GM19193 (cell line): Measurements from ENCODE around the gene RASA3.

Source experiments
- POLR2A ChIP-seq: IDR thresholded peaks from 4 replicates; pipeline ENCODE4 v1.6.1; 2011; ENCODE audit not compliant: insufficient read depth, insufficient read length; ENCODE audit errors: extremely low read depth

RASA3 gene

DNA sequence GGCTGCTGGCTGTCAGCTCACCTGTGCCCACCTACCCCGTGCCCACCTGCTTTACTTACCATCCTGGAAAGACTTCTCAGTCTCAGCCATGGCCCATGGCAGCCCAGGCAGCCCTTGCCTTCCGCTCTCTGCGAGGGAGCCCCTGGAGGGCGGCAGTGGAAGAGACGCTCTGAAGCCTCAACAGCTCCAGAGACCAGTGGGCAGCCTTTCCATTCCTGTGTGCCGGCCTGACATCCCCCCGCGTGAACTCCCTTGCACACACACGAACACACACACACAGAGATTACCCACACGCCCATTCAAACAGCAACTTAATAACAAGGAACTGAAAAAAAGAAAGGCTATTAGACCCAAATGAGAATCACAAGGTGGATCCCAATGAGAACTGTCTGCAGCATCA lies 14.2 kb upstream of the RASA3 start:
- TF ChIP-seq POLR2A, result no peak

GRCh38 chr13:114146173-114146572 lies 13.8 kb upstream of the RASA3 start:
- no peak for TF ChIP-seq POLR2A

DNA sequence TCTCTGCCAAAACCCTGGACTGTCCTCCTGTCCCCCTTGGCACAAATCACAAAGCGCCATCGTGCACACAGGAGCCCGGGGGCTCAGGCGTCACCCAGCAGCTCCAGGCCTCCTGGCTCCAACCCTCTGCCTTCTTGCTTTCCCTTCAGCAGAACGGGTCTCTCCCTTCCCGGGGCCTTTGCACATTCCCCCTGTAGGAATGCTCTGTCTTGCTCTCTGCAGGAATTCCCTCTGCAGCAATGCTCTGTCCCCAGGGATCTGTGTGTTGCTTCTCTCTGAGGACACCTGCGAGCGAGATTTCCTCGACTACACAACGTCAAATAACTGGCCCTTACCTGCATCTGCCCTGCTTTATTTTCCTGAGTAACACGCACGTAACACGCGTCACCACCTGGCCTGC lies 13.3 kb upstream of the RASA3 start:
- no peak for TF ChIP-seq POLR2A

GRCh38 chr13:114145256-114145655 lies 12.8 kb upstream of the RASA3 start:
- no peak for TF ChIP-seq POLR2A

DNA sequence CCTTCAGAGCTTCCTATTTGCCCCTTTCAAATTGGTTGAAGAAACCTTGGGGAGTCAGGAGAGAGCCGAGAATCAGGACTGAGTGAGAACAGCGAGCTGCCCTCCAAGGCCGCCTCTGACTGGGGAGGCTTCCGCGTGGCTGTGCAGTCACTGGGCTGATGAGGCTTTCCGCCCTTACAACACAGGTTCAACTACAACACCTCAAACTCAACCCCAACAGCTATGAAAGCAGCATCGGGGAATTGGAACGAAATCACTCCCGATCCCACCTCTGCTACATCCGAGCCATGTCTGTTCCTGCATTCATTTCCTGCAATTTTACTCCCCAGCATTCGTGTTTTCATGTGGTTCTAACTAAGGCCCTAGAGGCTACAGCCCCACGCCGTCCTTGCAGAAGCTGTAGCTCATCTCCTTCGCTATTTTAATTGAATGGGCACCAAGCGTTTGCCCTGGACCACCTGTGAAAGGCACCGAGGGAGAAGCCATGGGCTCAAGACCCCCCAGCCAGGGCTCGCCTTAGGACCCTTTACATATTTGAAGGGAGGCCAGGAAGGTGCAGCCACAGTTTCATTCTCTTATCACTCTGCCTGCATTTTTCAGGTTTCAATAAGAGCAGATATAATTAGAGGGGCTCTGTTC lies 12.3 kb upstream of the RASA3 start:
- TF ChIP-seq POLR2A, result no peak

GRCh38 chr13:114143806-114144605 lies 11.6 kb upstream of the RASA3 start:
- no peak for TF ChIP-seq POLR2A

DNA sequence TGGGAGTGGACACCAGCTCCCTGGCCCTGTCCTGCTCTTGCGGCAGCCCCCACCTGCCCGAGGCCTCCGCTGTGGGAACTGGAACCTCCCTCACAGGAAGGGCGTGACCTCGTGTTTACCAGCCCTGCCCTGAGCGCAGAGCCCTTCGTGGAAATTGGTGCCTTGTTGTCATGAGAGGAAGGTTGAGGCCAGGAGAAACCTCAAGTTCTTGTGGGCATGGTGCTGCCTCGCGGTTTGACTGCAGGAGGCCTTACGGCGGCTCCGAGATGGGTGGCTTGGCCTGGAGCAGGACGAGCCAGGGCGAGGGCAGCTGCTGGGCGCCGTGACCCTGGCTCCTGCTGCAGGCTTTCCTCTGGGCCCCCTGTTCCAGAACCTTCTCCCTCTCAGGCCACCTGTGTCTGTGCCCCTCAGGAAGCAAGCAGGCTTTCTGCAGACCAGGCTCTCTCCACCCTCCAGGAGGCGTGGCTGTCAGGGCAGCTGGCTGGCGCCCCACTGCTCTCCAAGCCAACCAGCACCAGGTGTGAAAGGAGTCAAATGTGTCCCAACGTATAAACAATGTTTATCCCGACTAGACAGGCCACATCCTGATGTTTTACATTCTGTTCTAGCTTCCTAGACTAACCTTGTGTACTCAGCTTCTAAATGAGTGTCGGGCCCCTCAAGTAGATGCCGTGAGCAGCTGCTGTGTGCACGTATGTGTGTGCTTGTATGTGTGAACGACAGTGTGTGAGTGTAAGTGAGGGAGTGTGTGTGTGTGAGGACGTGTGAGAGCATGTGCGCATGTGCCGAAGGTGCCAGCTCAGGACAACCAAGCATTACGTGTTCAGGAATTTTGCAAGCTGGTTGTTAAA lies 10.4 kb upstream of the RASA3 start:
- TF ChIP-seq POLR2A, result no peak

- no peak for TF ChIP-seq POLR2A
Observed at GRCh38 chr13:114142137-114142550, 9.7 kb upstream of the RASA3 start.

DNA sequence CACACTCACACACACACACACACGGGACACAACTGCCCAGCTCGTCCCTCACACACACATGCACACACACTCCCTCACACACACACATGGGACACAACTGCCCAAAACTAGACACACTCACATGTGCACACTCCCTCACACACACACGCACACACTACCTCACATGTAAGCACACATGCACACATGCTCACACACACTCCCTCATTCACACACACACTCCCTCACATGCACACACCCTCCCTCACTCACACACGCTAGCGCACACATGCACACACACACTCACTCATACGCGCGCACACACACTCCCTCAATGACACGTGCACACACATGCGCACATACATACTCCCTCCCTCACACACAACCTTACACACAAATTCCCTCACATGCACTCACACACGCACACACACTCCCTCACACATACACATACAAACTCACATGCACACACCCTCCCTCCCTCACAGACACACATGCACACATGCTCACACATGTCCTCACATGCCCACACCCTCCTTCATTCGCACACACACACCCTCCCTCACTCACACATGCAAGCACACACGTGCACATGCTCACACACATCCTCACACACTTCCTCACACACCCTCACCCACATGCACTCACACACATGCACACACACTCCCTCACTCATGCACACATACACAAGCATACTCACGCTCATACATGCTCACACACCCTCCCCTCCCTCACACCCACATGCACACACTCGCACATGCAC lies 9.0 kb upstream of the RASA3 start:
- TF ChIP-seq POLR2A, result no peak

DNA sequence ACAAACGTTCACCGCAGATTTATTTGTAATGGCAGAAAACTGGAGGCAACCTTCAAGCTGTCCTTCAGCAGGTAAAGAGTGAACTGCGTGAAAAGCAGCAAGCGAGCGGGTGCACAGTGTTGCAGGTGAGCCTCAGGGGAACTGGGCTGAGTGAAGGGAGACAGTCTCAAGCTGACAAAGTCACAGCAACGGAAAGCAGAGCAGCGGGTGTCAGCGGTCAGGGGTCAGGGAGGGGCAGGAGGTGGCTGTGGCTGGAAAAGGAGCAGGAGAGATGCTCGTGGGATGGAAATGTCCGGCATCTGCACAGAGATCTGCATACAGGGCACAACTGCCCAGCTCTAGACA lies 8.5 kb upstream of the RASA3 start:
- no peak for TF ChIP-seq POLR2A

GRCh38 chr13:114140131-114140905 lies 7.9 kb upstream of the RASA3 start:
- TF ChIP-seq POLR2A, result no peak

GRCh38 chr13:114136576-114136975 lies 4.2 kb upstream of the RASA3 start:
- no peak for TF ChIP-seq POLR2A

- no peak for TF ChIP-seq POLR2A
Observed at GRCh38 chr13:114135731-114136171, 3.3 kb upstream of the RASA3 start.
